Measurements from ENCODE around the gene SLC37A1. TPM values are rescaled to one million over a fixed set of nuclear protein-coding genes. Genes with fewer than 3 reads are reported as not detected.

The SLC37A1 gene
- polyA plus RNA-seq, 4 donors: 7.1 to 10.5 (median 9.5) TPM

DNA sequence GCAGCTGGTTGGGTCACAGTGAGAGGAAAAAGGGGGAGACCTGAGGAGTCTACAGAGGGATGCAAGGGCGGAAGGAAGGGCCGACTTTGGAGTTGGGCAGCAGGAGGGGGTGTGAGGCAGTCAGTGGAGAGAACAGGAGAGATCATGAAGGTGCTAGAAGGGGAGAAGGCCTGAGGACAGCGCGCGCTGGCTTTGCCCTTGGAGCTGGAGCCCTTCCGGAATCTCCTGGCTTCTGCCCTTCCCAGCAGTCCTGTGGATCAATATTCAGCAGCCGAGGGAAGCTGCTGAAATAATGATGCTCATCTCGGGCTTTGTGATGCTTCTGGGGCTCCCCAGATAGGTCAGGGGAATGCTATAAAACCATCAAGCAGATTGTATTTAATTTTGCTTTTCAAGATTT lies 26.7 kb downstream of the SLC37A1 start:
- no peak for DNase-seq (ENCODE audit: low read depth in 4 of 4, low spot score in 2 of 4)

DNA sequence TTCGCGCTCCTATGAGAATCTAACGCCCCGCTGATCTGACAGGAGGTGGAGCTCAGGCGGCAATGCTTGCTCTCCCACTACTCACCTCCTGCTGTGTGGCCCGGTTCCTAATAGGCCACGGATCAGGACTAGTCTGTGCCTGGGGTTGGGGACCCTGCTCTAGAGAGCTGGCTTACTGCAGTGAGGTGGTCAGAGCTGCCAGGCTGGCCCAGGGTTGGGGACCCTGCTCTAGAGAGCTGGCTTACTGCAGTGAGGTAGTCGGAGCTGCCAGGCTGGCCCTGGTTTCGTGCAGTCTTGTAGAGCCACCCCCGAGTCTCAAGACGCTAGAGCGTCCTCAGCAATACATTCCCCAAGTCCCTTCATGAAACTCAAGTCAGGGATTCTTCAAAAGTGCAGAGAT lies 27.5 kb downstream of the SLC37A1 start:
- DNase-seq (ENCODE audit: low read depth in 4 of 4, low spot score in 2 of 4): no peak

DNA sequence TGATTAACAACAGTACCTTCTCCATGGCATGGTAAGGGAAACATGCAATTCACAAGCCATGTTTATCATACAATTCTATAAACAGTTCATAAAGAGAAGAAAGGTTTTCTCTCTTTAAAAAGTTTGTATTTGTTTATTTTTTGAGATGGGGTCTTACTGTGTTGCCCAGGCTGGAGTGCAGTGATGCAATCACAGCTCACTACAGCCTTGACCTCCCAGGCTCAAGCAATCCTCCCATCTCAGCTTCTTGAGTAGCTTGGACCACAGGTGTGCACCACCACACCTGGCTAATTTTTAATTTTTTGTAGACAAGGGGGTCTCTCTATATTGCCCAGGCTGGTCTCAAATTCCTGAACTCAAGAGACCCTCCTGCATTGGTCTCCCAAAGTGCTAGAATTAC lies 28.0 kb downstream of the SLC37A1 start:
- DNase-seq (ENCODE audit: low read depth in 4 of 4, low spot score in 2 of 4): no peak

DNA sequence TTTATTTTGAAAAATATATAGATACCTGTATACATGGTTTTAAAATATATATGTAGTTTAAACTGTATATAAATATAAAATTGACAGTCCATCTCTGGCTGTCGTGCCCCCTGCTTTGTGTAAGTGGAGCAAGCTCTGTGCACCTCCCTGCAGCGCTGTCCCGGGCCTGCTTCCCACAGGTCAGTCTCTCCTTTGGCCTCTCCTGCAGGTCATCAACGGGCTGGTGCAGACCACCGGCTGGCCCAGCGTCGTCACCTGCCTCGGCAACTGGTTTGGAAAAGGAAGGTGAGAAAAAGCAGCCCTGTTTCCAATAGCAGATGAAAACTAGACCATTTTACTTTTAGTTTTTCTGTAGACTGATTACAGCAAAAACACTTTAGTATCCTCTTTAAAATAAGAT lies 28.5 kb downstream of the SLC37A1 start:
- DNase-seq (ENCODE audit: low read depth in 4 of 4, low spot score in 2 of 4): no peak

DNA sequence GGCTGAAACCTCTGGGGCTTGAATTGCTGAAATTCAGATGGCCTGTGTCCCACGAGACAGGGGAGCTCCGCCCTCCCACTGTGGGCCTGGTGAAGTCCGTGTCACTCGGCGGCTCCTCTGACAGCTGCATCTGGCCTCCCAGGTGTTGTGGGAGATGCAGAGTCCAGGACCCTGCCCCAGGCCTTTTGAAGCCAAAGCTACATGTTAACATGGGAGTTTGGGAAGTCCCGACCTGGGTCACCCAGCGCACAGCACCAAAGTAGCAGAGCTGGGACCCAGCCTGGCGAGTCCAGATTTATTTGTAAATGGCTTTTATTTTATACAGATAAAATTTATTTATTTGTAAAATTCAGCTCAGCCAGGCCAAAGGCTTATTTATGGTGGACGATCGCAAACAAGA lies 28.9 kb downstream of the SLC37A1 start:
- DNase-seq (ENCODE audit: low read depth in 4 of 4, low spot score in 2 of 4): no peak

DNA sequence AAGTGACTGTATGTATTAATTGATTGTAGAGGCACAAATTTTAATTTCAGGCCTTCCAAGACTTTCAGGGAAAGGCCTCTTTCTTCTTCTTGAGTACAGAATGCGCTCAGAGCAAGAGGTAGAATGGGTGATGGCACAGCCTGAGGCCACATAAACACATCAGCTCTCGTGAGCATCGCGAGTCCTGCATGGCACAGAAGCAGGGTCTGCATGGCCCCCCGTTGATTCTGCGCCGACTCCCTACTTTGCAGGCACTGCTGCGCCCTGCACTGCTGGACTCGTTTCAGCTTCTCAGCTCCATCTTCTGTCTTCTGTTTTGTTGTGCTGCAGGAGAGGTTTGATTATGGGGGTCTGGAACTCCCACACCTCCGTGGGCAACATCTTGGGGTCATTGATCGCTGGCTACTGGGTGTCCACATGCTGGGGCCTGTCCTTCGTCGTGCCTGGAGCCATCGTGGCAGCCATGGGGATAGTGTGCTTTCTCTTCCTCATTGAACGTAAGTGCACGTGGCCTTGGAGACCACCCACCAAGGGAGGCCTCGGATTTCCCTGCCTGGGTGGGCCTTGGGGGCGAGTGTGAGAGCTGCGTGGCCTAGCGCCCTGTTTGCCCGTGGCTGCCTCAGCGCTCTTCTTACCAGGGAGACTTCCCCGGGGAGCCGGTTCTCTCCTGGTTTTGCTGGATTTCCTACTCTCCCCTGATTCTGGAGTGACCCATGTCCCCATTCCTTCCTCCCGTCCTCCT lies 29.6 kb downstream of the SLC37A1 start:
- DNase-seq (ENCODE audit: low read depth in 4 of 4, low spot score in 2 of 4): no peak

DNA sequence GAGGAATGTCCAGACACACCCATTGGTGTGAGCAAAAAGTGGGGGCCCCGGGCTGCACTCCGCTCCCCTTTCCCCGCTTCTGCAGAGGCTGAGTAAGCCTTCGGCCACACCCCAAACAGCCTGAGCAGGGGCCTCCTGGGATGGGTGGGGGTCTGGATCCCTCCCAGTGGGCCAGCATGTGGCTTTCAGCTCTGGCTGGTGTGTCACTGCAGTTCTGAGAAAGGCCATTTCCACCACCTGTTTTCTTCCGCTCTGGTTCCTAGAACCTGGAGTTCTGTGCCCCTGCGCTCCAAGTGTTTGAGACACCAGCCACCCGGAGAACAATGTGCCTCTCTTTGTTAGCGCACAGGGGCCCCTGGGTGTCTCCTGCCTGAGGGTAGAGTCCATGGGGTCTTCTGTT lies 30.9 kb downstream of the SLC37A1 start:
- DNase-seq (ENCODE audit: low read depth in 4 of 4, low spot score in 2 of 4): no peak

DNA sequence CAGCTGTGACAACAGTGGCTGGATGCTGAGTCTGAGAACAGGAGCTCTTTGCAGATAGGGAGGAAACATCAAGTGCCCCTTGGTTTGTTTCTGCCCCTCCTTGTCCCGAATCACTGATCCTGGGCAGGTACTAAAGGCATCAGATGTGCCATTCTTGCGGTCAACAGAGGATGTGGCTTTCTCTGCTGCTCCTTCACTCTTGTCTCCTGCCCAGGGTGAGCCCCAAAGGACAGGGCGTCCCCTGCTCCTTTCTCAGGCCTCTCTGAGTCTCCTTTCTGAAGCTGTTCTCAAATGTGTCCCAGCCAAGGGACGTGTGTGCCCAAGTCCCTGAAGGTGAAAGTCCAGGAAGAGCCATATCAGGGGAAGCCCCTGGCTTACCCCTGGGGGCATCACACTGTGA lies 31.7 kb downstream of the SLC37A1 start:
- no peak for DNase-seq (ENCODE audit: low read depth in 4 of 4, low spot score in 2 of 4)

DNA sequence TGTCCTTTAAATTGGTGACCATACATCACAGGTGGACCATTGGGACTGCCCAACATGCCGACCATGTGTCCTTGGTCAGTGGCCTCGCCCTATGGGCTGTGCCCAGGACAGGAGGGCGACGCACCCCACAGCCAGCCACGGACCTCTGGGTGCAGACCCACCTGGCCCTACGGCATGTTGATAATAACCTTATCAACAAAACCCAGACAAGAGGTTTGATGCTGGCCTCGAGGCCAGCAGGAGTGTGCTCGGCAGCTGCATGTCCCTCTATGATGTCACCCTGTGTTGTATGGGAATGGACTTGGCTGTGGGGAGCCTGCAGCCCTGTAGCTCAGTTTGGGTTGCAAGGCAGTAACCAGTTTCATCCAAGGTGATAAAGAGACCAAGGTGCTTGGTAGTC lies 32.1 kb downstream of the SLC37A1 start:
- DNase-seq (ENCODE audit: low read depth in 4 of 4, low spot score in 2 of 4): no peak

DNA sequence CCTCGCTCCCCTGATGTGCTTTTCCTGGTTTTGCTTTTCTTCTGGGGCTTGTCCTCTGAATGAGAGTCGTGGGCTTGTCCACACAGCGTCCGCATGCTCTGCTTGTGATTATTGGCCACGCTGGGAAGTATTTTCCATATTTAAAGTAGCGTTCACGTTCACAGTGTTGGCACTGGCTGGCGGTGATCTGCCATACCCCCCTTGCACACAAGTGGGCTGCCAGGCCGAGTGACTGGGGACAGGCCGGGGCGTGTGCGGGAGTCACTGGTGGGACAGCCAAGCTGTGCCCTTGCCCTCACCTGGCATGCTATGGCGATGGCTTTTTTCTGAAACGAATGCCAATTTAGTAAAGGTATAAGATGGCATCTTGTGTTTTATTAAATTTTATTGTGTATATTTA lies 32.8 kb downstream of the SLC37A1 start:
- DNase-seq (ENCODE audit: low read depth in 4 of 4, low spot score in 2 of 4): no peak

DNA sequence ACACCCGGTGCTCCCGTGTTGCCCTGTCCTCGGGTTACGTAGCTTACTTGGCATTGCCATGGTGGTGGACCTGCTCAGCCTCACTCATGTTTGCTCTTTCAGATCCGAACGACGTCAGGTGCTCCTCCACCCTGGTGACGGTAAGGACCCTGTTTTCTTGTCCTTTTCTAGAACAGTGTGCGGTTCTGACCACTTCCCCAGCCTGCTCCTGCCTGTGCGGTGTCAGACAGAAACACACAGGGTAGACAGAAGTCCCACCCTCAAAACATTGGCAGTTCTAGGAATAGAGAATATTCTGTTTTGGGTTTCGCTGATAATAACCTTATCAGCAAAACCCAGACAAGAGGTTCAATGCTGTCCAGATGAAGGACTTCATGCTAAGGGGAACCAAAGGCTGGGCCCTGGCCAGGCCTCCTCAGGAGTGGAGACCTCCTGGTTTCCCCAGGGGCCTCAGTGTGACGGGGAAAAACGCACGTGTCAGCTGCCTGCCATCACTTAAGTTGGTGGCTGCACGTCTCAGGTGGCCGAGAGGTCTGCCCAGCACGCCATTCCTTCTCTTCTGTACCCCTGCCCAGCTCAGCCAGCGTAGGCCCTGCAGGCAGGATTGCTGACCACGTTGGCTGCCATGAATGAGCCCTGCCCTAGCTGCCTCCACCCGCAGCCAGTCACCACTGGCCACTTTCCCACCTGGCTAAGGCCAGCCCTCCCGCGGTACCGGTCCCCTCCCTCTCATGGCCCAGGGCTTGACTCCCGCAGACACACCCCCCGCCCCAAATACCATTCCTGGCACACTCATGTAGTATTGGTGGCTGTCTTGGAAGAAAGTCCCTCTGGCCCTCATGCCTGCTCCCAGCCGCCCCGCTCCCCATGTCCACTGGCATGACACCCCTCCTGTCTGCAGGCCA lies 33.6 kb downstream of the SLC37A1 start:
- no peak for DNase-seq (ENCODE audit: low read depth in 4 of 4, low spot score in 2 of 4)

DNA sequence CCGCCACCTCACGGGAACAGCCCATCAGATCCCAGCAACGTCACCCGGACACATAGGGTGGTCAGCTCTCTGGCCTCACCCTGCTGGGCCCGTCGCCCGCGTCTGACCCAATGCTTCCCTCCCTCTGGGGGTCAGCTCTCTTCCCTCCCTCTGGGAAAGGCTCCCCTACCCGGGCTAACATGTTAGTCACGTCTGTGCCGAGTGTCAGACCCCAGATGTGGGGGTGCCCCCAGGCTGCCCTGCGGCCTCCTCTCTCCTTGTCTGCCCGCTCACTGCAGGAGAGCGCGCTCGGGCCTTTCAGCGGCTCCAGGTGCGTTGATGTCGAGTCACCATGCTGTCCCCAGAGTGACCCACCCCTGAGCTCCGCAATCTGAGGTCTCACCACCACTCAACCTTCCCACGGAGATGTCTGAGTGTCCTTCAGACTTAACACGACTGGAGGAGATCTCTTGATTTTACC lies 34.3 kb downstream of the SLC37A1 start:
- DNase-seq (ENCODE audit: low read depth in 4 of 4, low spot score in 2 of 4): no peak

DNA sequence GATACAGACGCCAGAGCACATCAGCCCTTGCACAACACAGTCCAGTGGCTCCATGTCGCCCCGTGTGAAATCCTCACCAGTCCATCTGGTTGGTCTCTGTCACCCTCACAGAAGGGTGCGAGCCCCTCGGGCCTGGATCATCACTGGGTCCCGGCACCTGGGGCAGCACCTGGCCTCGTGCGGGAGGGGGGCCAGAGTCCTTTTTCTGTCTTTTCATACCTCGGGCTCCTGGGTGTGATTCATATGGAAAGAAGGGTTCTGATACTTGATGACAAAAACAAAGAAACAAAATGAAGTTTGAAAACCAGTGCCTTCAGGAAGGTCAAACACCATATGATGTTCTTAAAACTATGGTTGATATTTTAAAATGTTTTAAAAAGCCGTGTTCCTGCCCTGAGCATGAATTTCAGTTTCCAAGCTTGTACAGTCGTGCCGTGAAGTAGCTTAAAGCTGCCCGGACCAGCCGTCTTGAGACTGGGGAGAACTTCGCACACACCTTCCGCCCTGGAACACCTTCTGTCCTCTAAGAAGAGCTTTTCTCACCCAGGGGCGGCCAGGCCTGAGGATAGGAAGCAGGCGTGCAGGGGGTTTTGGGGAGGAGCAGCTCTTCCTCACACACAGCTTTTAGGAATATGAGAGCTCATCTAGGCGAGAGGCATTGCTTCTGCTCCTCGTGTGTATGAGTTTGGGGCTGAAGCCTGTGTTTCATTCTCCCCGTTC lies 35.2 kb downstream of the SLC37A1 start:
- no peak for DNase-seq (ENCODE audit: low read depth in 4 of 4, low spot score in 2 of 4)

DNA sequence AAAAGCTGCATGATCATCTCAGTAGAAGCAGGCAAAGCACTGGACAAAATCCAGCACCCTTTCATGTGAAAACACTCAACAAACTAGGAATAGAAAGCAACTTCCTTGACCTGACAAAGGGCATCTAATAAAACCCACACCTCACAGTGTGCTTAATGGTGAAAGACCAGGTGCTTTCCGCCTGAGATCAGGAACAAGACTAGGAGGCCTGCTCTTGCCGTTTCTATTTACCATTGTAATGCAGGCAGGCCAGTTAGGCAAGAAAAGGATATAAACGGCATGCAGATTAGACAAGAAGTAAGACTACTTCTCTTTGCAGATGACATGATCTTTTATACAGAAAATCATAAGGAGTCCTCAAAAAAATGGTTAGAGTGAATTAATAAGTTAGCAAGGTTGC lies 37.2 kb downstream of the SLC37A1 start:
- DNase-seq (ENCODE audit: low read depth in 4 of 4, low spot score in 2 of 4): no peak

DNA sequence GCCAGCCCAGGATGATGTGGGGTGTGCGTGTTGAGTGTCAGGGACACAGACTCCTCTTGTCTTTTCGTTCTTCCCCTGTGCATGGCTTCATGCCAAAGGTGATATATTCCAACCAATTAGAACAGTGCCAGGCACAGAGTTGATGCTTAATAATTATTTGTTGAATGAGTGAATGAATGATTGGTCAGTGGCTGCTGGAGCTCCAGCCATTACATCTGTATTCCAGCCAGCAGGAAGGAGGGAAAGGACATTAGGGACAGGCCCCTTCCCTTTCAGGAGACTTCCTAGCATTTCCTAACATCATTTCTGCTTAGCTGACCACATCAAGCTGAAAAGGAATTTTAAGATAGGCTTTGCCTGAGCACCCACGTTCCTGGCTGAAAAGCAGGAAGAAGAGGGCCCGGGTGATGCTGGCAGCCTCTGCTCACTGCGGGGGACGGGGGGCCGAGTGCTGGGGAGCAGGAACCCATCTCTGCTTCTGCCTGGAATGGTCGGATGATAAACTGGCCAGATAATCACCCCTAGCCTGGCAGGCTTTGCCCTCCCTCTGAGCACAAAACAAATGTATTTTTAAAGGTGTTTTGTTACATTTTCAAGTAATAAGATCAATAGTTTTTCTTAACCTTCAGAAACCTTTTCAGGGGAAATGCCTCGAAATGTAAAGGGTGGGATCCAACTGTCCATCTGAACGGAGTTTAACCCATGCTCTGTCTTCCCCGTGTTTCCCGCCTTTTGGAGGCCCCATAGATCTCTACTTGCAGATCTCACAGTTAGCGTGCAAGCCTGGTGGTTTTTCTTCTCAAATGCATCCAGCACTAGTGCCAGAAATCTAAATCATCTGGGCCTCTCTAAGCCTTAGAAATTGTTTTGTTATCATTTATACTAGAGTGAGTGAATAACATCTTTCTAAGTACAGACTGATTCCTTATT lies 39.0 kb downstream of the SLC37A1 start:
- no peak for DNase-seq (ENCODE audit: low read depth in 4 of 4, low spot score in 2 of 4)

DNA sequence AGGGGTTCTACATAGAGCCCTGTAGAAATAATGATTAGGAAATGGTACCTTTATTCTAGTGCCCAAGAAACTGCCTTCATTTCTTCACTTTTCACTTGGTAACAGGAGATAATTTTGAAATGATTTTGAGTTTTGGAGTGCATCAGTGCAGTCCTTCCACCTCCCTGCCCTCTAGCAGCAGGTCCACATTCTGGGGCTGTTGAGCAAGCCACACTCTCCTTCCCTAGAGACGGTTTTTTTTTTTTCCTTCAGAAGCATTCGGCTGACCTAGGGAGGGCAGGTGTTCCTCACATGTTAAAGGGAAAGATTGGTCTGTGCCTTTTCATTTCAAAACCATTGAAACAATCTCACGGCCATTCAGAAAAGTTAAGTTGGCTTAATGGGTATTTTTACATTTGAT lies 39.8 kb downstream of the SLC37A1 start:
- DNase-seq (ENCODE audit: low read depth in 4 of 4, low spot score in 2 of 4): no peak

DNA sequence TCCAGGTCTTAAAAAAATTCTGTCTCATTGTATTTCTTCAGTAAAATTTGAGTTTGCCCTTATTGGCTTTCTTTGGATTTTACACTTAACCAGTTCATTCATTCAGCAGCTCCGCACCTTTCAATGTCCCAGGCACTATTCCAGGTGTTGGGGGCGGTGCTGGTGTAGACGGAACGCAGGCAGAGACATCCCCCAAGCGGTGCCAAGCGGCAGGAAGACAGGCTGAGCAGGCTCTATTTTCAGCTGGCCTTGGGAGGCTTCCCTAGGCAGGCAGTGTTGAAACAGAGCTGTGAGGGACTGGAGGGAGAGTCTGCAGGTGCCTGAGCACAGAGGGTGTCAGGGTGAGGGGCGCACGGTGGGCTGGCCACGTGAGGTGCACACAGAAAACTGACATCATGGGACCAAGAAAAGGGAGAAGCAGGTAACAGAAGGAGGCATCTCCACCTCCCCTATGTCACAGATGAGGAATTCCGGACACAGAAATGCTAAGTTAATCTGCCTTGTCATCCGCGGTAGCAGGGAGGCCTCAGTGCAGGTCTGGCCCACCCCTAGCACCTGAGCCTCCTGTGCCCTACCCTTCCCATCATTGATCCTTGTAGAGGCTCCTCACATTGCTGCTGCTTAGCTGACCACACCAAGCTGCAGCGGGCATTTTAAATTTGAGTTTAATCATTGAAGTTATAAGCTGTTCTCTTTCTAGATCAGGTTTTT lies 40.8 kb downstream of the SLC37A1 start:
- no peak for DNase-seq (ENCODE audit: low read depth in 4 of 4, low spot score in 2 of 4)

DNA sequence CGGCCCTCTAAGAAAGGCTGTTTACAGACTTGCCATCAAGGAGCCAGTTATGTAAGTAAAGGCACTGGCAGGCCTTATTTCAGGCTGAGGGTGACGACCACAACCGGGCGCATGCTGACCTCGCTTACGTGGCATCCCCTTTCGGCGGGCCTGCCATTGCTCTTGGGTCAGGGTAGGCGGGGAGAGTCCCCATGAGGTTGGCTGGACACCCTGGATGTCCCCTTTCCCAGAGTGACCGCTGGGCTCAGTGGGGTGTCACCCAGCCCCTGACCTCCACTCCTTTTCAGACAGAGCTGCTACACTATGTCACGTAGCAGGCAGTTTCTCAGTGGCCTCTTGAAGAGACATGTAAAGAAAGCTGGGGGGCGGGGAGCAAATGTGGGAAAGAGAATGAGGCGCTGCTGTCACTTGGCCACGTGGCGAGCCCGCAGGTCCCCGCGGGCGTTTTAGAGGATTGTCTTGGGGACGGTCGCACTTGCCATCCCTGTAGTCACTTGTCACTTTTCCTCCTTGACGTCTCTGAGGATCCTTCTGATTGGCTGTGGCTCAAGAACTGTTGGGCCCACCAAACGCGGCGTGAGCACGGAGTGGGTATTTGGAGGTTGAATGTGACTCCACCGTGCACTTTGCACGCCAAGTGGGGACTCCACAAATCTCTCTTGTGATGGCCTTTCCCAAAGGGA lies 42.2 kb downstream of the SLC37A1 start:
- no peak for DNase-seq (ENCODE audit: low read depth in 4 of 4, low spot score in 2 of 4)

DNA sequence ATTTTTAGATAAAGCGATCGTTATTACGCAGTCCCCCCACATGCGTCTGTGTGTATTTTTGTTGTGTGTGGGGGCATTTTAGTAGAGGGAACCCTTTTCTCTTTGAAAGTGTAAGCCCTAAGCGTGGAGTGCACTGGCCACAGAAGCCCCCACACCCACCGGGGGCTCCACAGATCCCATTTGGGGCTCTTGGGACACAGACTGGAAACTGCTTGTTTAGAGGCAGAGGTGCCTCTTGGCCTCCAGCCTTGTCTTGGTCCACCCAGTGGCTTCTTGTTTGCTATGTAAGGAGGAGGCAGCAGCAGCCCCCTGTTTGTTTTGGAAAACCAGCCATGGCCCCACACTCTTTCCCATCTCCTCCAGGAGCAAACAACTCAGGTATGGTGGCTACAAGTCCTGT lies 42.8 kb downstream of the SLC37A1 start:
- DNase-seq (ENCODE audit: low read depth in 4 of 4, low spot score in 2 of 4): no peak
